GM12875 (cell line): ENCODE measurements around the gene SNED1.

ENCODE experiments used
- H3K4me3 ChIP-seq: one replicate; pipeline ENCODE4 v1.5.1; 2011; ENCODE audit warnings: low read depth, low read length, control low read depth
- TF ChIP-seq, protein P1 (sequence below): IDR thresholded peaks from 2 replicates; pipeline ENCODE4 v1.5.1; 2011; ENCODE audit warnings: low read depth, mild to moderate bottlenecking, control low read depth, inconsistent platforms, low read length, moderate library complexity, borderline replicate concordance; ENCODE audit not compliant: insufficient read depth

The SNED1 gene

GRCh38 chr2:241137276-241138190, 139.1 kb downstream of the SNED1 start:
- H3K4me3 ChIP-seq, result no peak overlapping the region
- TF ChIP-seq, protein P1, sequence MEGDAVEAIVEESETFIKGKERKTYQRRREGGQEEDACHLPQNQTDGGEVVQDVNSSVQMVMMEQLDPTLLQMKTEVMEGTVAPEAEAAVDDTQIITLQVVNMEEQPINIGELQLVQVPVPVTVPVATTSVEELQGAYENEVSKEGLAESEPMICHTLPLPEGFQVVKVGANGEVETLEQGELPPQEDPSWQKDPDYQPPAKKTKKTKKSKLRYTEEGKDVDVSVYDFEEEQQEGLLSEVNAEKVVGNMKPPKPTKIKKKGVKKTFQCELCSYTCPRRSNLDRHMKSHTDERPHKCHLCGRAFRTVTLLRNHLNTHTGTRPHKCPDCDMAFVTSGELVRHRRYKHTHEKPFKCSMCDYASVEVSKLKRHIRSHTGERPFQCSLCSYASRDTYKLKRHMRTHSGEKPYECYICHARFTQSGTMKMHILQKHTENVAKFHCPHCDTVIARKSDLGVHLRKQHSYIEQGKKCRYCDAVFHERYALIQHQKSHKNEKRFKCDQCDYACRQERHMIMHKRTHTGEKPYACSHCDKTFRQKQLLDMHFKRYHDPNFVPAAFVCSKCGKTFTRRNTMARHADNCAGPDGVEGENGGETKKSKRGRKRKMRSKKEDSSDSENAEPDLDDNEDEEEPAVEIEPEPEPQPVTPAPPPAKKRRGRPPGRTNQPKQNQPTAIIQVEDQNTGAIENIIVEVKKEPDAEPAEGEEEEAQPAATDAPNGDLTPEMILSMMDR, result no peak

DNA sequence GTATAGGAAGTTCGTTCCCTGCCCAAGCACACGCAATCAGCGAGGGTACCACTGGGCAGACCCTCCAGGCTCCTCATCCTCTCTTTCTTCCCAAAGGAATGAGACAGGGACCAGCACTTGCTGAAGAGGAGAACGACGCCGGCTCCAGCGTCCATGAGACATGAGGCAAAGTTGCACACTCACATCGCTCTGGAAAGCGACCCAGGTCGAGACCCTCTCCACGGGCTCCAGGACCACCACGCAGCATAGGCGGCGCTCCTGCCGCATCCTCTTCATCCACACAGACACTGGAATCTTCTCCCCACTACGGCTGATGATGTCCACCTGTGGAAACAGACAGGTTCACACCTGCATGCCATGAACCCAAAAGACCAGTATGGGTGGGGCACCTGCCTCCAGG, 140.1 kb downstream of the SNED1 start:
- H3K4me3 ChIP-seq, result no peak overlapping the region

DNA sequence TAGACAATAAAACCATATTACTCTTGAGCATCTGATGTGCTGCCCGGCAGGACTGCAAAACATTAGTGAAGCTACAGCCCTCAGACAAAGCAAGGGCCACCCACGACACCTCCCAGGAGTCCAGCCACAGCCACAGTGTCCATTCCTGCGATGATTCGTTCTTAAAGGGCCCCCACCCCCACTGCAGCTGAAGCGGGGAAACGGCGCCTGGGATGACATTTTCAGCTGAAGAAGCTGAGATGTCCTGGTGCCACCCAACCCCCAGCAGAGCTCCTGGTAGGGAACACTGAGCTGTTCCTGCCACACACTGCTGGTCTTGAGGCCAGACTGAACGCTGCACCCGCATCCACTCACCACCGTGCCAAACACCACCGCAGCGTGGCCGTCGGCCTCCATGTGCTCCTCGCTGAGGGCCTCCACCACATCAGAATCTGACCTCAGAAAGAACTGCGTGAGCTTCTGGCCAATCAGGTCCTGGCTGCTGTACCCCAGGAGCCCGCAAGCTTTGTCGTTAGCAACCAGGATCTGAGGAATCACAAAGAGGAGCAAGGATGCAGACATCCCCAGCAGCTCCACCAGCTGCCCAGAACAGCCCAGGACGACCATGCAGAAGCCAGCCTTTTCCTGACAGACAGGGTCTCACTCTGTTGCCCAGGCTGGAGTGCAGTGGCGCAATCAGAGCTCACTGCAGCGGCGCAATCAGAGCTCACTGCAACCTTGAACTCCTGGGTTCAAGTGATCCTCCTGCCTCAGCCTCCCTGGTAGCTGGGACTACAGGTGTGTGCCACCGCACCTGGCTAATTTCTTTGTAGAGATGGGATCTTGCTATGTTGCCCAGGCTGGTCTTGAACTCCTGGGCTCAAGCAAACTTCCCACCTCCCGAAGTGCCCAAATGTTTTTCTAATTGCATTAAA, 141.4 kb downstream of the SNED1 start:
- TF ChIP-seq, protein P1, result no peak
- H3K4me3 ChIP-seq, result no peak overlapping the region

More for the DNA sequence above, 140.1 kb downstream of the SNED1 start:
- TF ChIP-seq, protein P1, result no peak

- no peak overlapping the region for H3K4me3 ChIP-seq
- TF ChIP-seq, protein P1, result no peak
Measured at GRCh38 chr2:241140445-241140840, 142.0 kb downstream of the SNED1 start.

DNA sequence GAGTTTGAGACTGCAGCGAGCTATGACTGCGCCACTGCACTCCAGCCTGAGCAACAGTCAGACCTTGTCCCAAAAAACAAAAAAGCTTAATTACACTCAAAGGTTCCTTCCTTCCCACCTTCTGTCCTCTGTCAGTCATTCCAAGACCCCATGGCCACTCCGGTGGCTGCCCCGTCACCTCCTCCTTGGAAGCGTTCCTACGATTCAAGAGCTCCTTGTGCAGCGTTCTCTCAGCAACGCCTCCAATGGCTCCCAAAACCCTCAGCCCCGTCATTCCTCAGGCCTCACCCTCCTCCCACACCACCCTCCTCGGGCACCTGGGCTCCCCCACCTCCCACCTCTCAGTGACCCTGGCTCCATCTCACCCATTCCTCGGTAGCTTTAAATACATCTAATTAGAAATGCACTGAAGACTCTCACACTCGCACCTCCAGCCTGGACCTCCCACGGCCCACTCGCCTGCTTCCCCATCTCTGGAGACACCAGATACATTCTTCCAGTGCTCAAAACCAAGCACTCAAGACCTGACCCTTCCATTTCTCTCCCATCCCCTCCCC, 142.9 kb downstream of the SNED1 start:
- H3K4me3 ChIP-seq, result no peak overlapping the region
- TF ChIP-seq, protein P1, result no peak

- no peak overlapping the region for H3K4me3 ChIP-seq
- TF ChIP-seq, protein P1, result no peak
Measured at GRCh38 chr2:241142063-241142462, 143.6 kb downstream of the SNED1 start.
